ENCODE results near the gene IL21.

The IL21 gene

DNA sequence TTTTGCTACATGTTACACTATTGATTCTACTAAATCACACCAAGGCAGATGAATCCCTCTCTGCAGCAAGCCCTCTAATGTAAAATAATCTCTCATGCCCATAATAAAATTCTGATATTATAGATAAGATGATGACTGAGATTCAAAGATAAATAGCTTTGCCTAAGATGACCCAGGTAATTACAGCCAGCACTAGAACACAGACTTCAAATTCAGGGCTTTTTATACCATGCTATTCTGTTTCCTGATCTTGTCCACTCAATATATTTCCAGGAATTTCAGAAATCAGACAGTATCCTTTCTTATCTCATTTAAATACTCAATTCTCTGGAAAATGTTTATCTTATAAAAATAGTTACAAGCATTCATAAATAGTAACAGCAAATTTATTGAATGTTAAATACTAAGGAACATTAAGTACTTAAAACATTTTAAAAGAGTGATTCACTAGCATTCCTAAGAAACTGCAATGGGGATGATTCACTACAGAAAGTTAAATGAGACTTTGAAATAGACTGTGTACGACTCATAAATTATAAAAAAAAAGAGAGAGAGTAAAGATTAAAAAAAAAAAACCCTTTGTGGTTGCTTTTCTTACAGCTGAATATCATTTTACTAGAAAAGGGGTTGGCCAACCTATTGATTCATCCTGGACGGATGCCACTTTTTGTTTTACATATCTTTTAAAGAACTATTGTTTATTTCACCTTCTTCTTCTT, 45.8 kb upstream of the IL21 start:
- H3K4me2 ChIP-seq (ENCODE audit: low read depth, low read length, poor library complexity, severe bottlenecking) = no peak overlapping the region
- H3F3A ChIP-seq (ENCODE audit: low read depth) = no peaks in the 10 kb centered on the region
- no peaks in the 10 kb centered on the region for H3K79me2 ChIP-seq (ENCODE audit: insufficient read depth, low read length)
- H4K20me1 ChIP-seq (ENCODE audit: insufficient read depth, low read length, poor library complexity, severe bottlenecking) = no peaks in the 10 kb centered on the region
- H3K27me3 ChIP-seq (ENCODE audit: insufficient read depth, low read length, poor library complexity, severe bottlenecking) = no peaks in the 10 kb centered on the region
- no peaks in the 10 kb centered on the region for H3K4me1 ChIP-seq (ENCODE audit: insufficient read depth, low read length, poor library complexity, severe bottlenecking)
- no peaks in the 10 kb centered on the region for H3K9me2 ChIP-seq (replicated peaks; ENCODE audit: low read depth, low read length)
- no peak overlapping the region for H2AFZ ChIP-seq (ENCODE audit: low read length)
- no peaks in the 10 kb centered on the region for H3K36me3 ChIP-seq (ENCODE audit: insufficient read depth, low read length)
- no peak overlapping the region for H3K4me3 ChIP-seq (ENCODE audit: low read length, poor library complexity, severe bottlenecking)
- TF ChIP-seq EZH2phosphoT487 (IDR thresholded peaks at IDR 0.05; ENCODE audit: borderline replicate concordance) = no peak
- TF ChIP-seq, protein P1, sequence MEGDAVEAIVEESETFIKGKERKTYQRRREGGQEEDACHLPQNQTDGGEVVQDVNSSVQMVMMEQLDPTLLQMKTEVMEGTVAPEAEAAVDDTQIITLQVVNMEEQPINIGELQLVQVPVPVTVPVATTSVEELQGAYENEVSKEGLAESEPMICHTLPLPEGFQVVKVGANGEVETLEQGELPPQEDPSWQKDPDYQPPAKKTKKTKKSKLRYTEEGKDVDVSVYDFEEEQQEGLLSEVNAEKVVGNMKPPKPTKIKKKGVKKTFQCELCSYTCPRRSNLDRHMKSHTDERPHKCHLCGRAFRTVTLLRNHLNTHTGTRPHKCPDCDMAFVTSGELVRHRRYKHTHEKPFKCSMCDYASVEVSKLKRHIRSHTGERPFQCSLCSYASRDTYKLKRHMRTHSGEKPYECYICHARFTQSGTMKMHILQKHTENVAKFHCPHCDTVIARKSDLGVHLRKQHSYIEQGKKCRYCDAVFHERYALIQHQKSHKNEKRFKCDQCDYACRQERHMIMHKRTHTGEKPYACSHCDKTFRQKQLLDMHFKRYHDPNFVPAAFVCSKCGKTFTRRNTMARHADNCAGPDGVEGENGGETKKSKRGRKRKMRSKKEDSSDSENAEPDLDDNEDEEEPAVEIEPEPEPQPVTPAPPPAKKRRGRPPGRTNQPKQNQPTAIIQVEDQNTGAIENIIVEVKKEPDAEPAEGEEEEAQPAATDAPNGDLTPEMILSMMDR (conservative IDR thresholded peaks at IDR 0.05; ENCODE audit: low read length) = no peak
- no peak overlapping the region for H3K9ac ChIP-seq (ENCODE audit: low read depth, low read length, poor library complexity, severe bottlenecking)
- no peaks in the 10 kb centered on the region for H3K9me3 ChIP-seq (ENCODE audit: insufficient read depth, low read depth, low read length)

DNA sequence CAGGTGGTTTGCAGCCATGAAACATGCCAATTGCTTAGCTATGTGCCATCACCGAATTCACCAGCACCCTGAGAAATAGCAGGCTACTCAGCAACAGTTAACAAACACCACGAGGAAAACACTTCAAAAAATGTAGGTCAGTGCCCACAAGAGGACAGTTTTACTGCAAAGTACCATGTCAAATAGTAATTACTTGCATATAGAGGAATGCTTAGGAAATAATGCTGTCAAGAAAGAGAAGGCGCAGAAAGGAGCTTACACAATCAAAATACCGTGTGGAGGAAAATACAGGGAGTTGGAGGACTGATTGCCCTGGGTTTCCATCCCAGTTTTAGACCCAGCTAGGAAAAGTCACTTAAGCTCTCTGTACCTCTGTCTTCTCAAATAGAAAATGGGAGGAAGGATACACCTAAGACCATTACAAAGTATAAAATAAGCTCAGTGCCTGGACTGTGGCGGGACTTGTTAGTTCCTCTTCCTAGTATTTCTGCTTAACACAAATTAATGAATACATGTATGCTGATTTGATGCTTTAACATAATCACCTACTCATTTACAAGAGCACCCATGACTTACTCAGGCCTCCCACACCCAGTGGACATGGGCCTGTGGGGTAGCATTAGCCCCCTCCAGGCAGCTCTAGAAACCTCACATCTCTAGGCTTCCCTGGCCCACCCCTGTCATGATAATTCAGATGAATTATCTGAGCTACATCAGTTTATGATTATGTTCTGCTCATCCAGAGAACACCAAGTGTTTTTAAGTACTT, 44.5 kb upstream of the IL21 start:
- H3K4me1 ChIP-seq (ENCODE audit: insufficient read depth, low read length, poor library complexity, severe bottlenecking) = no peaks in the 10 kb centered on the region

DNA sequence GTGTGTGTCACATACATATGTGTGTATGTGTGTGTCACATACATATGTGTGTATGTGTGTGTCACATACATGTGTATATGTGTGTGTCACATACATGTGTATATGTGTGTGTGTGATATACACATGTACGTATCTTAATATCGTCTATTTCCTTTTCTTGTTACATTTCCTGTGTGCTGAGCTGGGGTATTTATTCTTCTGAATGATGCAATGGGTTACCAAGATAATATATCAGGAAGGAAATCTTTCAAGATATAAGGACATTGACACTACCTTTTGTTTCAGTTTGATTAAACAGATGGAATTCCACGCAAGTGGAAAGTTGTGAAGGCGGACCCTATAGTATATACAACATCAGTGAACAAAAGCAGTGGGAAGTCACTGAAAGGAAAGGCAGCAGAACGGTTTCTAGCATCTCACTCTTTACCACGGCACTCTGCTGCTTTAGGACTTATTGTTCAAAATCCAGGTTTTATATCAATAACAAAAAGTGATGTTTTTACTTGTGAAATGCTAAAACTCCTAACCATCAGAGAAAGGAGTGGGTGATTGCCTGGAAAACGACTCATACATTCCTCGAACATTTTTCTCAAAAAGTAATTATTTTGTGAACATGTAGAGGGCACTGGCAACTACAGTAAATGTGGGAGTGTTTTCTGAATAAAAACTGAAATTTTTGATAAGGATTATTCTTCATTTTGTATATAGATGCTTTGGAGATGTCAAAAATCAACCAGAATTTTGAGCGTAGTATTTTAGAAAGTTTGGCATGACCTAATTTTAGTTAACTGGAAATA, 43.1 kb upstream of the IL21 start:
- no peaks in the 10 kb centered on the region for H4K20me1 ChIP-seq (ENCODE audit: insufficient read depth, low read length, poor library complexity, severe bottlenecking)
- no peak for TF ChIP-seq EZH2phosphoT487 (IDR thresholded peaks at IDR 0.05; ENCODE audit: borderline replicate concordance)
- TF ChIP-seq, protein P1 (conservative IDR thresholded peaks at IDR 0.05; ENCODE audit: low read length) = no peak
- H3K9me3 ChIP-seq (ENCODE audit: insufficient read depth, low read depth, low read length) = no peaks in the 10 kb centered on the region
- H3F3A ChIP-seq (ENCODE audit: low read depth) = no peaks in the 10 kb centered on the region
- H3K9me2 ChIP-seq (replicated peaks; ENCODE audit: low read depth, low read length) = no peaks in the 10 kb centered on the region
- no peaks in the 10 kb centered on the region for H3K79me2 ChIP-seq (ENCODE audit: insufficient read depth, low read length)
- H3K9ac ChIP-seq (ENCODE audit: low read depth, low read length, poor library complexity, severe bottlenecking) = no peak overlapping the region
- no peaks in the 10 kb centered on the region for H3K36me3 ChIP-seq (ENCODE audit: insufficient read depth, low read length)
- no peak overlapping the region for H3K4me3 ChIP-seq (ENCODE audit: low read length, poor library complexity, severe bottlenecking)
- H2AFZ ChIP-seq (ENCODE audit: low read length) = no peak overlapping the region
- no peak overlapping the region for H3K4me2 ChIP-seq (ENCODE audit: low read depth, low read length, poor library complexity, severe bottlenecking)
- no peaks in the 10 kb centered on the region for H3K27me3 ChIP-seq (ENCODE audit: insufficient read depth, low read length, poor library complexity, severe bottlenecking)
- H3K4me1 ChIP-seq (ENCODE audit: insufficient read depth, low read length, poor library complexity, severe bottlenecking) = no peaks in the 10 kb centered on the region

More for the DNA sequence above, 44.5 kb upstream of the IL21 start:
- H3K27me3 ChIP-seq (ENCODE audit: insufficient read depth, low read length, poor library complexity, severe bottlenecking) = no peaks in the 10 kb centered on the region
- H3K9me2 ChIP-seq (replicated peaks; ENCODE audit: low read depth, low read length) = no peaks in the 10 kb centered on the region
- H3K9ac ChIP-seq (ENCODE audit: low read depth, low read length, poor library complexity, severe bottlenecking) = no peak overlapping the region
- H2AFZ ChIP-seq (ENCODE audit: low read length) = no peak overlapping the region
- no peaks in the 10 kb centered on the region for H4K20me1 ChIP-seq (ENCODE audit: insufficient read depth, low read length, poor library complexity, severe bottlenecking)
- H3K36me3 ChIP-seq (ENCODE audit: insufficient read depth, low read length) = no peaks in the 10 kb centered on the region
- H3K4me3 ChIP-seq (ENCODE audit: low read length, poor library complexity, severe bottlenecking) = no peak overlapping the region
- no peaks in the 10 kb centered on the region for H3K9me3 ChIP-seq (ENCODE audit: insufficient read depth, low read depth, low read length)
- TF ChIP-seq, protein P1 (conservative IDR thresholded peaks at IDR 0.05; ENCODE audit: low read length) = no peak
- TF ChIP-seq EZH2phosphoT487 (IDR thresholded peaks at IDR 0.05; ENCODE audit: borderline replicate concordance) = no peak
- H3K79me2 ChIP-seq (ENCODE audit: insufficient read depth, low read length) = no peaks in the 10 kb centered on the region
- H3K4me2 ChIP-seq (ENCODE audit: low read depth, low read length, poor library complexity, severe bottlenecking) = no peak overlapping the region
- no peaks in the 10 kb centered on the region for H3F3A ChIP-seq (ENCODE audit: low read depth)
